ENCODE measurements around the gene LYSMD1. TPM values are rescaled to one million over a fixed set of nuclear protein-coding genes. Genes with fewer than 3 reads are reported as not detected.
A peak's percentile ranks its signal among the peaks of the same experiment; 100 is the strongest.
"Not testable (repeated sequence)": the region's sequence is repeated elsewhere in the genome, so short reads cannot be mapped to it uniquely, and the experiment has no call there.

Gene LYSMD1
- total RNA-seq, 1 donor from 2014 or later: 9.9 TPM

GRCh38 chr1:151189637-151190445 is 24.1 kb upstream of the LYSMD1 start, which contains the start of gene VPS72:
TSS of gene VPS72 (minus strand) at chr1:151190197. CDS start at chr1:151190121, 76 bp downstream.
- Histone ChIP-seq H3K79me2 (ENCODE audit: insufficient read depth, low read length) (peaks cover 35% of the 10 kb centered on the region), H3K27ac (ENCODE audit: low read depth, low read length) (peak within 1 kb of the TSS; percentile 84), H3K4me3 (ENCODE audit: insufficient read depth, low read depth, low read length) (peak within 1 kb of the TSS; percentile 91), H3K9me3 (ENCODE audit: insufficient read depth, low read depth, low read length) (no peaks in the 10 kb centered on the region), H3K4me1 (ENCODE audit: insufficient read depth, low read length) (peaks cover 11% of the 10 kb centered on the region), H3K27me3 (ENCODE audit: insufficient read depth, low read length) (no peaks in the 10 kb centered on the region), H3K36me3 (ENCODE audit: insufficient read depth, low read length) (peaks cover 10% of the 10 kb centered on the region), H2AFZ (ENCODE audit: low read depth, low read length) (peak within 1 kb of the TSS; percentile 65), H3K4me2 (ENCODE audit: low read length) (peak within 1 kb of the TSS; percentile 95), H4K20me1 (ENCODE audit: insufficient read depth, low read length) (peaks cover 13% of the 10 kb centered on the region), H3K9ac (ENCODE audit: low read length) (peak within 1 kb of the TSS; percentile 93)
- H3K27me3 Mint-ChIP-seq (ENCODE audit: low read depth, unreplicated experiment): no peaks in the 10 kb centered on the region
- FAIRE-seq (no peak), DNase-seq (ENCODE audit: low read depth) (peak; percentile 88)
- TF ChIP-seq EZH2 (IDR thresholded peaks at IDR 0.05; ENCODE audit: insufficient read depth, low read length) (no peak), CTCF (IDR thresholded peaks at IDR 0.05; ENCODE audit: insufficient read depth, low read depth, low read length) (no peak)
- H3K4me1 Mint-ChIP-seq (ENCODE audit: low read depth, unreplicated experiment): peaks cover 8% of the 10 kb centered on the region
- H3K4me3 Mint-ChIP-seq (ENCODE audit: unreplicated experiment): peak within 1 kb of the TSS; percentile 100
- peak within 1 kb of the TSS; percentile 99 for H3K27ac Mint-ChIP-seq (ENCODE audit: unreplicated experiment)
- H3K36me3 Mint-ChIP-seq (ENCODE audit: low read depth, unreplicated experiment): peaks cover 4% of the 10 kb centered on the region
- no peaks in the 10 kb centered on the region for H3K9me3 Mint-ChIP-seq (ENCODE audit: unreplicated experiment)

GRCh38 chr1:151188667-151189066 is 23.0 kb upstream of the LYSMD1 start:
- Histone ChIP-seq H3K9ac (ENCODE audit: low read length) (peak overlapping the region; percentile 93), H3K4me1 (ENCODE audit: insufficient read depth, low read length) (peaks cover 11% of the 10 kb centered on the region), H3K4me3 (ENCODE audit: insufficient read depth, low read depth, low read length) (peak overlapping the region; percentile 91), H3K36me3 (ENCODE audit: insufficient read depth, low read length) (peaks cover 19% of the 10 kb centered on the region), H3K79me2 (ENCODE audit: insufficient read depth, low read length) (peaks cover 35% of the 10 kb centered on the region), H3K4me2 (ENCODE audit: low read length) (peak overlapping the region; percentile 95), H4K20me1 (ENCODE audit: insufficient read depth, low read length) (peaks cover 13% of the 10 kb centered on the region)
- H3K27me3 Mint-ChIP-seq (ENCODE audit: low read depth, unreplicated experiment); H3K27ac Mint-ChIP-seq (ENCODE audit: unreplicated experiment); DNase-seq (ENCODE audit: low read depth); FAIRE-seq; H3K9me3 Mint-ChIP-seq (ENCODE audit: unreplicated experiment); H3K9me3 ChIP-seq (ENCODE audit: insufficient read depth, low read depth, low read length); H3K36me3 Mint-ChIP-seq (ENCODE audit: low read depth, unreplicated experiment); H2AFZ ChIP-seq (ENCODE audit: low read depth, low read length); H3K27ac ChIP-seq (ENCODE audit: low read depth, low read length); H3K27me3 ChIP-seq (ENCODE audit: insufficient read depth, low read length); H3K4me1 Mint-ChIP-seq (ENCODE audit: low read depth, unreplicated experiment): not testable (repeated sequence)
- H3K4me3 Mint-ChIP-seq (ENCODE audit: unreplicated experiment): peak overlapping the region; percentile 100

- FAIRE-seq (no peak), DNase-seq (ENCODE audit: low read depth) (no peak)
- no peak overlapping the region for H3K4me3 ChIP-seq (ENCODE audit: insufficient read depth, low read depth, low read length)
- Mint-ChIP-seq H3K27me3 (ENCODE audit: low read depth, unreplicated experiment) (no peaks in the 10 kb centered on the region), H3K27ac (ENCODE audit: unreplicated experiment) (no peak overlapping the region), H3K4me1 (ENCODE audit: low read depth, unreplicated experiment) (peaks cover 8% of the 10 kb centered on the region), H3K36me3 (ENCODE audit: low read depth, unreplicated experiment) (peaks cover 10% of the 10 kb centered on the region), H3K4me3 (ENCODE audit: unreplicated experiment) (no peak overlapping the region), H3K9me3 (ENCODE audit: unreplicated experiment) (no peaks in the 10 kb centered on the region)
- peaks cover 11% of the 10 kb centered on the region for H3K4me1 ChIP-seq (ENCODE audit: insufficient read depth, low read length)
- H3K27me3 ChIP-seq (ENCODE audit: insufficient read depth, low read length): no peaks in the 10 kb centered on the region
- peaks cover 35% of the 10 kb centered on the region for H3K79me2 ChIP-seq (ENCODE audit: insufficient read depth, low read length)
- TF ChIP-seq EZH2 (IDR thresholded peaks at IDR 0.05; ENCODE audit: insufficient read depth, low read length) (no peak), CTCF (IDR thresholded peaks at IDR 0.05; ENCODE audit: insufficient read depth, low read depth, low read length) (no peak)
- H3K36me3 ChIP-seq (ENCODE audit: insufficient read depth, low read length): peaks cover 29% of the 10 kb centered on the region
- H2AFZ ChIP-seq (ENCODE audit: low read depth, low read length): no peak overlapping the region
- no peak overlapping the region for H3K27ac ChIP-seq (ENCODE audit: low read depth, low read length)
- peaks cover 13% of the 10 kb centered on the region for H4K20me1 ChIP-seq (ENCODE audit: insufficient read depth, low read length)
- no peaks in the 10 kb centered on the region for H3K9me3 ChIP-seq (ENCODE audit: insufficient read depth, low read depth, low read length)
- no peak overlapping the region for H3K4me2 ChIP-seq (ENCODE audit: low read length)
- H3K9ac ChIP-seq (ENCODE audit: low read length): no peak overlapping the region
Measured at GRCh38 chr1:151187205-151187604, 21.5 kb upstream of the LYSMD1 start.
